HG02588 (cell line): ENCODE results near the gene PCDHB5.
"Not testable (repeated sequence)": the region's sequence is repeated elsewhere in the genome, so short reads cannot be mapped to it uniquely, and the experiment has no call there.

Source experiments
- ATAC-seq: cut with Tn5 transposase; IDR thresholded peaks from one replicate; pipeline ENCODE4 v1.9.1; 2021; ENCODE audit warnings: mild to moderate bottlenecking, moderate library complexity; ENCODE audit not compliant: unreplicated experiment

Gene PCDHB5

GRCh38 chr5:141151632-141152031, 16.6 kb downstream of the PCDHB5 start:
- not testable (repeated sequence) for ATAC-seq

GRCh38 chr5:141152096-141152495, 17.1 kb downstream of the PCDHB5 start:
- ATAC-seq = not testable (repeated sequence)

GRCh38 chr5:141155540-141156374, 20.8 kb downstream of the PCDHB5 start:
- no peak for ATAC-seq

- ATAC-seq = not testable (repeated sequence)
These were observed 22.4 kb downstream of the PCDHB5 start for GRCh38 chr5:141157356-141157755.

GRCh38 chr5:141157901-141158300, 22.9 kb downstream of the PCDHB5 start:
- not testable (repeated sequence) for ATAC-seq

GRCh38 chr5:141172381-141173204, 37.6 kb downstream of the PCDHB5 start, which contains the start of gene PCDHB7:
Gene PCDHB7 (plus strand): TSS chr5:141172644. CDS start chr5:141172836, 192 bp downstream.
- ATAC-seq = no peak

GRCh38 chr5:141174291-141175104, 39.5 kb downstream of the PCDHB5 start:
- not testable (repeated sequence) for ATAC-seq

- no peak for ATAC-seq
These were observed 40.9 kb downstream of the PCDHB5 start for GRCh38 chr5:141175933-141176332.

- ATAC-seq = not testable (repeated sequence)
These were observed 42.7 kb downstream of the PCDHB5 start, which contains the start of gene PCDHB8 for GRCh38 chr5:141177577-141178191. Gene PCDHB8 (plus strand): TSS chr5:141177790. CDS start chr5:141178035, 245 bp downstream.

GRCh38 chr5:141179371-141179770, 44.4 kb downstream of the PCDHB5 start:
- ATAC-seq = not testable (repeated sequence)

GRCh38 chr5:141179876-141180275, 44.9 kb downstream of the PCDHB5 start:
- ATAC-seq = not testable (repeated sequence)

- no peak for ATAC-seq
These were observed 45.3 kb downstream of the PCDHB5 start for GRCh38 chr5:141180313-141180712.

- no peak for ATAC-seq
These were observed 47.2 kb downstream of the PCDHB5 start, which contains the start of gene PCDHB16 for GRCh38 chr5:141182248-141182647. Gene PCDHB16 (plus strand): TSS chr5:141182387. CDS start chr5:141182560, 173 bp downstream.

GRCh38 chr5:141184117-141184855, 49.3 kb downstream of the PCDHB5 start:
- ATAC-seq = not testable (repeated sequence)

- ATAC-seq = no peak
These were observed 52.0 kb downstream of the PCDHB5 start, which contains the start of gene PCDHB9 for GRCh38 chr5:141186897-141187512. Gene PCDHB9 (plus strand): TSS chr5:141187161. CDS start chr5:141187319, 158 bp downstream.
